ENCODE data around the gene INTS12. TPM values are rescaled to one million over a fixed set of nuclear protein-coding genes. Genes with fewer than 3 reads are reported as not detected.
A peak's percentile ranks its signal among the peaks of the same experiment; 100 is the strongest.

INTS12 gene
- total and polyA plus RNA-seq, 2 of the 8 experiments (the other 6 are each of a cell fraction or from before 2014, with no cell fraction given): 12.3 to 14.1 TPM

DNA sequence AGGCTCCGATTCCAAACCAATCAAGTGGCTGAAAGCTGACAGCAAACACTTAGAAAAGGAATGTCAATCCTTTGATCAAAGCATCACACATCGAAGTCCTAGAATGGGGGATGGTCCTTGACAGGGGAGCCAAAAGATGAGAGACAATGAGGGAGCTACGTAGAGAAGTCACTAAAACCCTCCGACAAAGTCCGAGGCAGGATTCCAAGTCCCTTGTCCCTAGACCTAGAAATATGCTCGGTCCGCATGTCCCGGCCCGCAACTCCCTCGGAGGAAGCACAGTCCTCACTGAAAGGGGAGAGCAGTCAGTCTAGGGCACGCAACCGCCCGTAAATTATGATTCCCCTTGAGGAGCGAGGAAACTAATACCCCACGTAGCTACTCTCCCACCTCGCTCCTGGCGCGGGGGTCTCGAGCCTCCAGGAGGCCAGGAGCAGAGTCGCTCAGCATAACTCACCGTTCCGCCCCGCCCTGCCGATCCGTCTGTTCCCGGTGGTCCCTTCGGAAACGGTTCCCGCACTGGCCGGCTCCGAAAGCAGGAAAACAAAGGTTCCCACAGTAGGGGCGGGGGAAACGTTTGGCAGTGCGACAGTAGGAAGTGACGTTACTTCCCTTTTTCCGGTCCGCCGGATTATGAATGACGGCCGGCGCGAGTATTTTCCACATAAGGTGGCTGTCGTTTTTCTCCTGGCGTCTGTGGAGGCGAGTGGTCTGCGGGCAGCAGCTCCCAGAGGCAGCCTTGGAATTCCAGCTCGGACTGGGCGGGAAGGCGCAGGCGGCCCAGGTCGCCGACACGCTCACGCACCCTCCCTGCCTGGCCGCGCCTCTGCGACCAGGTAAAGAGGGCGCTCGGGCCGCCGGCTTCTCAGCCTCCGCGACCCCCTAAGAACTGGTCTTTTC is at the start of gene INTS12, which contains the start of gene GSTCD (continued):
- no peak for TF ChIP-seq CBX5 (IDR thresholded peaks at IDR 0.05; ENCODE audit: low read depth, low read length)
- peak; percentile 96 for TF ChIP-seq CREB1 (IDR thresholded peaks at IDR 0.05)
- TF ChIP-seq, protein P1, sequence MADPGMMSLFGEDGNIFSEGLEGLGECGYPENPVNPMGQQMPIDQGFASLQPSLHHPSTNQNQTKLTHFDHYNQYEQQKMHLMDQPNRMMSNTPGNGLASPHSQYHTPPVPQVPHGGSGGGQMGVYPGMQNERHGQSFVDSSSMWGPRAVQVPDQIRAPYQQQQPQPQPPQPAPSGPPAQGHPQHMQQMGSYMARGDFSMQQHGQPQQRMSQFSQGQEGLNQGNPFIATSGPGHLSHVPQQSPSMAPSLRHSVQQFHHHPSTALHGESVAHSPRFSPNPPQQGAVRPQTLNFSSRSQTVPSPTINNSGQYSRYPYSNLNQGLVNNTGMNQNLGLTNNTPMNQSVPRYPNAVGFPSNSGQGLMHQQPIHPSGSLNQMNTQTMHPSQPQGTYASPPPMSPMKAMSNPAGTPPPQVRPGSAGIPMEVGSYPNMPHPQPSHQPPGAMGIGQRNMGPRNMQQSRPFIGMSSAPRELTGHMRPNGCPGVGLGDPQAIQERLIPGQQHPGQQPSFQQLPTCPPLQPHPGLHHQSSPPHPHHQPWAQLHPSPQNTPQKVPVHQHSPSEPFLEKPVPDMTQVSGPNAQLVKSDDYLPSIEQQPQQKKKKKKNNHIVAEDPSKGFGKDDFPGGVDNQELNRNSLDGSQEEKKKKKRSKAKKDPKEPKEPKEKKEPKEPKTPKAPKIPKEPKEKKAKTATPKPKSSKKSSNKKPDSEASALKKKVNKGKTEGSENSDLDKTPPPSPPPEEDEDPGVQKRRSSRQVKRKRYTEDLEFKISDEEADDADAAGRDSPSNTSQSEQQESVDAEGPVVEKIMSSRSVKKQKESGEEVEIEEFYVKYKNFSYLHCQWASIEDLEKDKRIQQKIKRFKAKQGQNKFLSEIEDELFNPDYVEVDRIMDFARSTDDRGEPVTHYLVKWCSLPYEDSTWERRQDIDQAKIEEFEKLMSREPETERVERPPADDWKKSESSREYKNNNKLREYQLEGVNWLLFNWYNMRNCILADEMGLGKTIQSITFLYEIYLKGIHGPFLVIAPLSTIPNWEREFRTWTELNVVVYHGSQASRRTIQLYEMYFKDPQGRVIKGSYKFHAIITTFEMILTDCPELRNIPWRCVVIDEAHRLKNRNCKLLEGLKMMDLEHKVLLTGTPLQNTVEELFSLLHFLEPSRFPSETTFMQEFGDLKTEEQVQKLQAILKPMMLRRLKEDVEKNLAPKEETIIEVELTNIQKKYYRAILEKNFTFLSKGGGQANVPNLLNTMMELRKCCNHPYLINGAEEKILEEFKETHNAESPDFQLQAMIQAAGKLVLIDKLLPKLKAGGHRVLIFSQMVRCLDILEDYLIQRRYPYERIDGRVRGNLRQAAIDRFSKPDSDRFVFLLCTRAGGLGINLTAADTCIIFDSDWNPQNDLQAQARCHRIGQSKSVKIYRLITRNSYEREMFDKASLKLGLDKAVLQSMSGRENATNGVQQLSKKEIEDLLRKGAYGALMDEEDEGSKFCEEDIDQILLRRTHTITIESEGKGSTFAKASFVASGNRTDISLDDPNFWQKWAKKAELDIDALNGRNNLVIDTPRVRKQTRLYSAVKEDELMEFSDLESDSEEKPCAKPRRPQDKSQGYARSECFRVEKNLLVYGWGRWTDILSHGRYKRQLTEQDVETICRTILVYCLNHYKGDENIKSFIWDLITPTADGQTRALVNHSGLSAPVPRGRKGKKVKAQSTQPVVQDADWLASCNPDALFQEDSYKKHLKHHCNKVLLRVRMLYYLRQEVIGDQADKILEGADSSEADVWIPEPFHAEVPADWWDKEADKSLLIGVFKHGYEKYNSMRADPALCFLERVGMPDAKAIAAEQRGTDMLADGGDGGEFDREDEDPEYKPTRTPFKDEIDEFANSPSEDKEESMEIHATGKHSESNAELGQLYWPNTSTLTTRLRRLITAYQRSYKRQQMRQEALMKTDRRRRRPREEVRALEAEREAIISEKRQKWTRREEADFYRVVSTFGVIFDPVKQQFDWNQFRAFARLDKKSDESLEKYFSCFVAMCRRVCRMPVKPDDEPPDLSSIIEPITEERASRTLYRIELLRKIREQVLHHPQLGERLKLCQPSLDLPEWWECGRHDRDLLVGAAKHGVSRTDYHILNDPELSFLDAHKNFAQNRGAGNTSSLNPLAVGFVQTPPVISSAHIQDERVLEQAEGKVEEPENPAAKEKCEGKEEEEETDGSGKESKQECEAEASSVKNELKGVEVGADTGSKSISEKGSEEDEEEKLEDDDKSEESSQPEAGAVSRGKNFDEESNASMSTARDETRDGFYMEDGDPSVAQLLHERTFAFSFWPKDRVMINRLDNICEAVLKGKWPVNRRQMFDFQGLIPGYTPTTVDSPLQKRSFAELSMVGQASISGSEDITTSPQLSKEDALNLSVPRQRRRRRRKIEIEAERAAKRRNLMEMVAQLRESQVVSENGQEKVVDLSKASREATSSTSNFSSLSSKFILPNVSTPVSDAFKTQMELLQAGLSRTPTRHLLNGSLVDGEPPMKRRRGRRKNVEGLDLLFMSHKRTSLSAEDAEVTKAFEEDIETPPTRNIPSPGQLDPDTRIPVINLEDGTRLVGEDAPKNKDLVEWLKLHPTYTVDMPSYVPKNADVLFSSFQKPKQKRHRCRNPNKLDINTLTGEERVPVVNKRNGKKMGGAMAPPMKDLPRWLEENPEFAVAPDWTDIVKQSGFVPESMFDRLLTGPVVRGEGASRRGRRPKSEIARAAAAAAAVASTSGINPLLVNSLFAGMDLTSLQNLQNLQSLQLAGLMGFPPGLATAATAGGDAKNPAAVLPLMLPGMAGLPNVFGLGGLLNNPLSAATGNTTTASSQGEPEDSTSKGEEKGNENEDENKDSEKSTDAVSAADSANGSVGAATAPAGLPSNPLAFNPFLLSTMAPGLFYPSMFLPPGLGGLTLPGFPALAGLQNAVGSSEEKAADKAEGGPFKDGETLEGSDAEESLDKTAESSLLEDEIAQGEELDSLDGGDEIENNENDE (IDR thresholded peaks at IDR 0.05; ENCODE audit: insufficient replicate concordance, low read length): no peak
- TF ChIP-seq RAD21 (IDR thresholded peaks at IDR 0.05 in 1 of 2, conservative IDR thresholded peaks at IDR 0.05 in 1 of 2; ENCODE audit: low read depth in 2 of 2, low read length in 2 of 2): peak; percentile 5 to 10; a peak in 1 of 4 replicates
- TF ChIP-seq, protein P2, sequence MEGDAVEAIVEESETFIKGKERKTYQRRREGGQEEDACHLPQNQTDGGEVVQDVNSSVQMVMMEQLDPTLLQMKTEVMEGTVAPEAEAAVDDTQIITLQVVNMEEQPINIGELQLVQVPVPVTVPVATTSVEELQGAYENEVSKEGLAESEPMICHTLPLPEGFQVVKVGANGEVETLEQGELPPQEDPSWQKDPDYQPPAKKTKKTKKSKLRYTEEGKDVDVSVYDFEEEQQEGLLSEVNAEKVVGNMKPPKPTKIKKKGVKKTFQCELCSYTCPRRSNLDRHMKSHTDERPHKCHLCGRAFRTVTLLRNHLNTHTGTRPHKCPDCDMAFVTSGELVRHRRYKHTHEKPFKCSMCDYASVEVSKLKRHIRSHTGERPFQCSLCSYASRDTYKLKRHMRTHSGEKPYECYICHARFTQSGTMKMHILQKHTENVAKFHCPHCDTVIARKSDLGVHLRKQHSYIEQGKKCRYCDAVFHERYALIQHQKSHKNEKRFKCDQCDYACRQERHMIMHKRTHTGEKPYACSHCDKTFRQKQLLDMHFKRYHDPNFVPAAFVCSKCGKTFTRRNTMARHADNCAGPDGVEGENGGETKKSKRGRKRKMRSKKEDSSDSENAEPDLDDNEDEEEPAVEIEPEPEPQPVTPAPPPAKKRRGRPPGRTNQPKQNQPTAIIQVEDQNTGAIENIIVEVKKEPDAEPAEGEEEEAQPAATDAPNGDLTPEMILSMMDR (IDR thresholded peaks at IDR 0.05; ENCODE audit: control extremely low read depth in 1 of 3, insufficient read depth in 1 of 3, low read depth in 1 of 3, low read length in 3 of 3): no peak
- peak; percentile 90 for TF ChIP-seq SP4 (IDR thresholded peaks at IDR 0.05; ENCODE audit: low read length)
